GM08714 (cell line): ENCODE results near the gene ABCF2.

Experiments
- H3K4me3 ChIP-seq: fragments of 200-500 bp; sonication (Bioruptor generic); 2 replicates; pipeline ENCODE4 v1.5.1; 2014; ENCODE audit warnings: mild to moderate bottlenecking, low read length, inconsistent platforms
- ZNF274 ChIP-seq: IDR thresholded peaks from 2 replicates; pipeline ENCODE4 v1.6.1; 2012; ENCODE audit warnings: mild to moderate bottlenecking, low read depth, low read length

The ABCF2 gene

GRCh38 chr7:151174246-151175046 lies 52.6 kb downstream of the ABCF2 start:
- H3K4me3 ChIP-seq = no peak overlapping the region
- no peak for TF ChIP-seq ZNF274

GRCh38 chr7:151173386-151174245 lies 53.4 kb downstream of the ABCF2 start:
- TF ChIP-seq ZNF274 = no peak
- H3K4me3 ChIP-seq = no peak overlapping the region

- no peak overlapping the region for H3K4me3 ChIP-seq
- no peak for TF ChIP-seq ZNF274
Measured at GRCh38 chr7:151172273-151173141, 54.5 kb downstream of the ABCF2 start.

- no peak overlapping the region for H3K4me3 ChIP-seq
- TF ChIP-seq ZNF274 = no peak
Measured at GRCh38 chr7:151168787-151169162, 58.2 kb downstream of the ABCF2 start.

- no peak for TF ChIP-seq ZNF274
- H3K4me3 ChIP-seq = peak overlapping the region; percentile 37
Measured at GRCh38 chr7:151168003-151168786, 58.8 kb downstream of the ABCF2 start.

GRCh38 chr7:151167197-151167961 lies 59.6 kb downstream of the ABCF2 start, which contains the start of gene GBX1:
Gene GBX1, minus strand, starts transcription at chr7:151167694. Its CDS starts 146 bp downstream, at chr7:151167548.
- peak within 1 kb of the TSS; percentile 37 for H3K4me3 ChIP-seq

GRCh38 chr7:151166629-151167196 lies 60.3 kb downstream of the ABCF2 start:
- H3K4me3 ChIP-seq = no peak overlapping the region; the same call in 1 of the 2 replicates
- no peak for TF ChIP-seq ZNF274

More at GRCh38 chr7:151167197-151167961, 59.6 kb downstream of the ABCF2 start, which contains the start of gene GBX1:
- TF ChIP-seq ZNF274 = no peak
